ENCODE results near the gene C1orf52. TPM values are rescaled to one million over a fixed set of nuclear protein-coding genes. Genes with fewer than 3 reads are reported as not detected.

C1orf52 gene
- polyA plus RNA-seq, 4 donors = 42.7 to 45.1 (median 44.3) TPM

DNA sequence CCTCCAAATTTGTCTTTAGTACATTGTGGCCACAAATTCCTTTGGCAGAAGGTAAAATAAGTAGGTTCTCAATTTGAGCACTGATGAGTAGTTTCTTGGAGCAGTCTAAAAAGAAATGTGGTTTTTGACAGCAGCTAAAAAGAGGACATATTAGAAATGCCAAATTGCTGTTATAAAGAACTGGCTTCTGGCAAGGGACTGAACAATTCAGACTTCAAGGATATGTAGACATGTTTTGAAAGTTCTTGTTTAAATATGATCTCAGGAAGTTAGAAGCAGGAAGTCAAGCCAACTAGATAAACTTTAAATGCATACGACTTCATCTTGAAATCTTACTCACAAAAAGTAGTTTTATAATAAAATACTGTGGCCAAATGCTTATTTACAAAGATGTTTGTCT is 18.8 kb downstream of the C1orf52 start:
- no peak for DNase-seq (ENCODE audit: low read depth in 4 of 4, low spot score in 3 of 4)

DNA sequence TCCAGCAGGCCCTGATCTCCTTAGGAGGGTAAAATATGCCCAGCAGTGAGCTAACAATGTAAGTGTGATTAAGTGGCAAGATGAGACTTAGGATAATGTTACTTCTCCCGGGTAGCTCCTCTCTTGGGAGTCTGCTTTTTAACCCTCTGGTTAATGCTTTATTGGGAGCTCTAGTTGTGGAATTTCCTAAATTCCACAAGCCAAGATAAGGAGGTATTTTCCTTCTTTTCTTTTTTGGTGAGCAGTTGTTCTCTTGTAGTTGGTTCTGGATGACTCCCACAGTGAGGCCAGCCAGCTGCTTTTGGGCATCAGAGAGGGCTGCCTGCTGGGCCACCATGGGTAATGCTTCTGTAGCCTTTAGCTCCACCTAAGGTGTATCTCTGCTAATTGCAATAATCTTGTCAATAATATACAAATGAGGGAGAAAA is 19.3 kb downstream of the C1orf52 start:
- no peak for DNase-seq (ENCODE audit: low read depth in 4 of 4, low spot score in 3 of 4)

DNA sequence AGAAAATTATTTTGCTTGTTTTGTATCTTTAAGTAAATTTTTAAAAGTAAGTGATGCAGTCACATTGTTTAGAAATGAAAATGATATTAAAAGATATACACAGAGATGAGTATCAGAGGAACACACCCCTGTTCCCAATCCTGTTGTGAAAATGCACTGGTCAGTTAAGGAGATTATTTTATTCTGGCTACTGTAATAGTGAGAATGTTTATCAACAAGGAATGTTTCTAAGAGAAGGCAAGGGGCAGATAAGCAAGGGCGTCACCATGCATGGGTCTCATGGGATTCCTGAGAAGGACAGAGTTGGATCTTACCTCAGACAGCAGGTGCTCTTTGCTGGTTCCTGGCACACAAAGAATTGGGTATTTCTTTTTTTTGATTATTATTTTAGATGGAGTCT is 21.8 kb downstream of the C1orf52 start:
- no peak for DNase-seq (ENCODE audit: low read depth in 4 of 4, low spot score in 3 of 4)

DNA sequence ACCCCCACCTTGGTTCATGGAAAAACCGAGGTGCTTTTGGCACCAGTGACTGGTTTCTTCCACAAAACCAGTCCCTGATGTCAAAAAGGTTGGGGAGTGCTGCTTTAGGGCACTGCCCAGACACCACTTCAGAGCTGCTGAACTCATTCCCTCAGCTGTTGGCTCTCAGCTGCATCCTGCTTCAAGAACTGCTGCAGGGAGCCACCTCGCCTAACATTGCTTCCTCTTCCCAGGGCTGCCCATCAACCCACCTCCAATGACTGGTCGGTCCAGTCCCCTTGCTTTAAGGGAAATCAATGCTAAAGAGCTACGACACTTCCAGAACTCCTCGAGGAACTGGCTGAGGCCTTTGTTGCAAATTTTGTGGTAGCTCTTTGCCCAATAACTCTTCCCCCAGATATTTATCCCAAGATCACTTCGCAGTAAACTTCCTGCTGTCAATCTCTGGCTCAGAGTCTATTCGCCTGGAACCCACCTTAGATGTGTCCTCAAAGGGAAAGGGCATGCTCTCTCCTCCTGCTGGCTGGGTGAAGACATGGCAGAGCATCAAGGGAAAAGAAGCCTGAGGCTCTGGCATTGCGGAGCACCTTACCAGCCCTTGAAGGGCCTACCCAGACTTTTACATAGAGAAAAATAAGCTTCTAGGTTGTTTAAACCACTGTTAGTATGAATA is 29.0 kb downstream of the C1orf52 start:
- DNase-seq (ENCODE audit: low read depth in 4 of 4, low spot score in 3 of 4) = no peak

DNA sequence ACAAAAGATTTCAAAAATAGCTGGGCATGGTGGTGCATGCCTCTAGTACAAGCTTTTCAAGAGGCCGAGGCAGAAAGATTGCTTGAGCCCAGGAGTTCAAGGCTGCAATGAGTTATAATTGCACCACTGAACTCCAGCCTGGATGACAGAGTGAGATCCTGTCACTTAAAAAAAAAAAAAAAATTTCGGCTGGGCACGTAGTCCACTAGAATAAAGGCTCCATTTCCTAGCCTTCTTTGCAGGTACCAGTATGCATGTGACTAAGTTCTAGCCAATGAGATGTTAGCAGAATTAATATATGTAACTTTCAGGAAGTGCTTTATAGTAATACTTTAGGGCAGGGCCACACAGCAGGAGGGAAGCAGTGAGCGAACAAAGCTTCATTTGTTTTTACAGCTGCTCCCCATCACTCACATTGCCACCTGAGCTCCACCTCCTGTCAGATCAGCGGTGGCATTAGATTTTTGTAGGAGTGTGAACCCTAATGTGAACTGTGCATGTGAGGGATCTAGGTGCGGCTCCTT is 29.8 kb downstream of the C1orf52 start:
- DNase-seq (ENCODE audit: low read depth in 4 of 4, low spot score in 3 of 4) = no peak

DNA sequence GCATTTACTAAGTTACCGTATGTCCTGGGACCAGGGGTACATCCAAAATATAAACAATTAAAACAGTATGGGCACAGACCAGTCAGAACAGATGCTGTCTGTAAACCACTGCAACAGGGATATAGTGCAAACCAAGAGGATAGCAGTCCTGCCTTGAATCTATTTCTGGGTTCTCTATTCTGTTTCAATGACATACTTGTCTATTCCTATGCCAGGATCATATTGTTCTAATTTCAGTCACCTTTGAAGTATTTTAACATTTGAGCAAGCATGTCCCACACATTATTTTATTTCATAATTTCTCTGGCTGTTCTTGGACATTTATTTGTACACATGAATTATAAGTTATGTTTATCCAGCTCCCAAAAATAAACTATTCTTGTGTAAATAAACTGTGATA is 30.5 kb downstream of the C1orf52 start:
- DNase-seq (ENCODE audit: low read depth in 4 of 4, low spot score in 3 of 4) = no peak

DNA sequence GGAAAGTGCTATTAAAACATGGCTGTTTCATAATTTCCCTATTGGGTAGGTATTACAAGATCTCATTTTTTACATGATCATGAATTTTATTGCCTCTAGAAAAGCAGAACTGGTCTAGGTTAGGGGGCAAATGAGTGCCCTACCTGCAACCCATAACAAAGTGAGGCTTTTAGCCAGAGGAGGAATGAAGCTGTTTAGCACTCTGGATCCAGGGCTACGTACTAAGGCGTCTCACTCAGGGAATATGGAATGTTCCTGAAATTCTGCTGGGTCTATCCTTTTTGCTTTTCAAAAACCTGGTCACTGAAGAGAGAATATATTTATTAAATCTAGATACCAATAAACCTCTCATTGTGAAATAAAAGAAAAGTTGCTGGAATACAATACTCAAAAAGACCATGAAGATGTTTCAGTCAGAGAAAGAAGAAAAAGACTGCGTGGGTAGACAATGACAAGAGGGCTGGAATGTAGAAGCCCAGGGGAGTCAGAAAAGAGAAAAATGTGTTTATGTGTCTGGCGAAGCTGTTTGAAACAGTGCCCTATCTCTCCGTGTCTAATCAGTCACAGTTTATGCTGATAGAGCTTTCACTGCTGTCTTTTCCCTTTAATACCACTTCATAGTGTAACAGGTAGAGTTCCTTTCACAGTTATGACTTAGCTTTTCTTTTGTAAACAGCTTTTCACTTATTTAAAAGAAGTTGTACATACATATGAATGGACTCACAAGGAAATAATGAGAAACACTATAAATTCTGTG is 33.7 kb downstream of the C1orf52 start:
- DNase-seq (ENCODE audit: low read depth in 4 of 4, low spot score in 3 of 4) = no peak

DNA sequence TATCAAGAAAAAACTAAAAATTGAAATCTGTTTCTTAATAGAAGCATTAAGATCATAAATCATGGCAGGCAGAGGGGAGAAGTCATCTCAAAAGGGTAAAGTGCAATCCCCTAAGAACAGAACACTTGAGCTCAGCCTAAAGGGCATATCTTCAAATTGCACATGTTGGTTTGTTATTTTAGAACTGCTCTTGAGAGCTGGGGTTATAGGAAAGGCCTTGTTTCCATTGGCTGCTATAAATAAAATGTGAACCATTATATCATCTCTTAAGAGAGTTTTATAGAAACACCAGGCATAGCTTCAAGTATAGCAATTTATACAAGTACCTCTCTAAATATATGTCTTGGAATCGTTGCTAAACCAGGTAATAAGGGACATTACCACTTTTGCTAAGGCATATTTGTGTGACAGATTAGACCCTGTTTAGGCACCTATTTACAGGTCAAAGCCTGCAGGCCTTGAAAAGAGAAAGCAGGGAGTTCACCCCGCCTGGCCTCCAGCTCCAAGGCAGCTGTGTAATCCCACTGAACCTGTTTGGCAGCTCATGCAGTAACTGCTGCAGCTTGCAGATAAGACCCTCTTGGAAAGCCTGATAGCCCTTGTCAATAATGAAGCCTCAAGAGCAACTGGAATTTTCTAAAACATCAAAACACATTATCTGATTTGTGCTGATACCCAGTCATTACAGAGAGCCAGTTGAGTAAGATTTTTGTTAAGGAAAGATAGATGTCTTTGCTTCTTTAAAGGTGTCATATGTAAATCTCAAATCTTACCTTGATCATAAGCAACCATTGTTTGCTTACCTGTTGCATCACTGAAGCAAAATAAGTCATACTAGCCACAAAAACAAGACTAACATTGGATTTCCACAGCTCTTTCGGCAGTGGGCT is 34.5 kb downstream of the C1orf52 start:
- DNase-seq (ENCODE audit: low read depth in 4 of 4, low spot score in 3 of 4) = peak in 2 of 4 donors; percentile 37 to 68

DNA sequence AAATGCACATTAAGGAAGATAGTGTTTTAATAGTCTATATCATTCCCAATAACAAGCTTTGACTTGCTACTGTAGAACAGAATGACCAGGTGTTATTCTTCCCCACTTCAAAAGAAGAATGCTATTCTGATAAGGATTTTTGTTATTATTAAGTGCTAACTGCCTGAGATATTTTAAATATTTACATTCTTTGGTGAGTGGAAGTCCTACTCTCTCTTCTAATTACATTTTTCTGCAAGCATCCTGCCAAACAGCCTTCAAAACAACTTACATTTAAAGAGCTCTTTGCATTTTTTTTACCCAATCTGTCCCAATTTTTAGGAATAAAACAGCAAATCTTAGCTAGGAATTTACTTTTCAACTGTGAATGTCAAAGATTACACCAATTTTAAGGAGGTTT is 35.2 kb downstream of the C1orf52 start:
- no peak for DNase-seq (ENCODE audit: low read depth in 4 of 4, low spot score in 3 of 4)

DNA sequence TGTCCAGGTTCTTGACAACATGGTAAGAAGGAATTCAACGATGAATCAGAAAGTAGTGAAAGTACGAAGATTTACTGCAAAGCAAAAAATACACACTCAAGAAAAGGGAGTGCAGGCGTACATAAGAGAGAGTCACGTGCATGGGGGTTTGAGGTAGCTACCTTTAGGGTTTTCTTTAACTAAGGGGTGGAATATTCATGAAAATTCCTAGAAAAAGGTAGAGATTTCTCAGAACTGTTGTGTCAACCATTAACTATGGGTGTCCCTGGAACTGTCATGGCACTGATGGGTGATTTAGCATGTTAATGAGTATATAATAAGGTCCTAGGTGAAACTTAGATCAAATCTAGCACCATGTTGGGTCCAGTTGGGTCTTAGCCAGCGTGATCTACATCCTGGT is 36.1 kb downstream of the C1orf52 start:
- DNase-seq (ENCODE audit: low read depth in 4 of 4, low spot score in 3 of 4) = no peak

DNA sequence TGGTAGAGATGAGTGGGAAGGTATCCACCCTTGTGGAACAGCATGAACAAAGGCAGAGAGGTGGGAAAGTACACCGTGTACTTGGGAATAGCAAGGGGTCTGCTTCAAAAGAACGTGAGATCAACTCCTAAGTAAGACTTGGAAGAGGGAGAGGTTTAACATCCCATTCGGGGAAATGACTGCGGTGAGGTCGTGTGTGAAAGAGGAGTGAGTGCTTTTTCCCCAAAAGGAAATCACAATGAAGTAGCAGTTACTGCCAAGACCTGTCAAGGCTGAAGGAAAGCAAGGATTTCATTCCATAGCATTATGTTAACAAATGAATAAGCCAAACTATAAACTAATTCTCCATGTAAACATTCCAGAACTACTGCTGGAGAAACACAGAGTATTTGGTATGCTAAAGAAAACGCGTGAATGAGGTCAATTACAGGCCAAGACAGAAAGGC is 38.7 kb downstream of the C1orf52 start:
- DNase-seq (ENCODE audit: low read depth in 4 of 4, low spot score in 3 of 4) = no peak

DNA sequence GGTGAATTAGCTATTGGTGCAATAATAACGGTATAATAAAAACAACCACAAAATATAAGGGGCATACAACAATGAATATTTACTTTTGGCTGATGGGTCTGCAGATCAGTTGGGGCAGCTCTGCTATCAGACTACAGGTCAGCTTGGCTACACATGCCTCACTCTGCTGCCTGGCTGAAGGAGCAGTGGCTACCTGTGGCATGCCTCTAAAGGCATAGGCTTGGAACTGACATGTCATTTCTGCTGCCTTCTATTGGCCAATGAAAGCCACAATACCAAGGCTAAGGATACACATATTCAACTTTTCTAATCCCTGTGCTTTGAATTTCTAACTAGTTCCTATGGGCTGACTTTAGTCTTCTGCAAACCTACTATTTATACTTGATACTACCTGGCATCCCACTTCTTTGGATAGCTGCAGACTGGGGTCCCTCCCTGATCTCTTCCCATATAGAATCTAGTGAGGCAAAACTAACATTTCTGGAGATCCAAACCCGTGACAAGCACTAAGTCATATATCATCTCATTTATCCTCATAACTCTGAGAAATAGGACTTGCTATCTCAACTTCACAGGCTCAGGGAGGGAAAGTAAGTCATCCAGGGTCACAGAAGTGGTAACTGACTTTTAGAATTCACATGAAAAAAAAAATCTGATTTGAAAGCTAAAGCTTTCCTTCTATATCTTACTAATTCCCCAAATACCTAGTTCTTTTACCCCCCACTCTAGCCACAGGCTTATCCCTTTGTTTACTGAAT is 39.4 kb downstream of the C1orf52 start:
- no peak for DNase-seq (ENCODE audit: low read depth in 4 of 4, low spot score in 3 of 4)

DNA sequence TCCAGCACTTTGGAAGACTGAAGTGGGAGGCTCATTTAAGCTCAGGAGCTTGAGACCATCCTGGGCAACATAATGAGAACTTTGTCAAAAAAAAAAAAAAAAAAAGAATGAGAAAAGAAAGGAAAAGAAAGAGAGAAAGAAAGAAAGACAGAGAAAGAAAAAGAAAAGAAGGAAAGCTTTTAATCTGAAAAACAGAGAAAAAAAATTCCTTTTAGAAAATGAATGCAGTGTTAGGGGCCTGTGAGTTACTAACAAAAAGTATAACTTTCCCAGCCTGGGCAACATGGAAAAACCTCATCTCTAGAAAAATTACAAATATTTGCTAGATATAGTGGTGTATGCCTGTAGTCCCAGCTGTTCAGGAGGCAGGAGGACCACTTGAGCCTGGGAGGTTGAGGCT is 42.8 kb downstream of the C1orf52 start:
- DNase-seq (ENCODE audit: low read depth in 4 of 4, low spot score in 3 of 4) = no peak

DNA sequence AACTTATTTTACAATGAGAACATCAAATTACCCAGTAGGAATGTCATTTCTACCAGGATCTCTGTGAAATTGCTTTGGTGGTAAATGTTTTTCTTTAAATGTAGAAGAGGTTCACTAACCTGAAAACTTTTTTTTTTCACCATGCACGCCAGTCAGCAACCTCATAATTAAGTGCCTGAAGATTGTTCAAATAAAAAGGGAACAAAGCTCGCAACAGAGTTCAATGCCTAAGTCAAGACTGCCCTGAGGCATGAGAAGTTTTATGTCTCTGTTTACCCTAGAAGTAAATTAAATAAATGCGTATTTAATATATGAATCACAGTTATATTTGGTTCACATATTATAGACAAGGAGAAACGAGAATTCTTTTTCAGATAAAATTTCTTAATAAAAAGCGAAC is 44.8 kb downstream of the C1orf52 start:
- DNase-seq (ENCODE audit: low read depth in 4 of 4, low spot score in 3 of 4) = no peak

DNA sequence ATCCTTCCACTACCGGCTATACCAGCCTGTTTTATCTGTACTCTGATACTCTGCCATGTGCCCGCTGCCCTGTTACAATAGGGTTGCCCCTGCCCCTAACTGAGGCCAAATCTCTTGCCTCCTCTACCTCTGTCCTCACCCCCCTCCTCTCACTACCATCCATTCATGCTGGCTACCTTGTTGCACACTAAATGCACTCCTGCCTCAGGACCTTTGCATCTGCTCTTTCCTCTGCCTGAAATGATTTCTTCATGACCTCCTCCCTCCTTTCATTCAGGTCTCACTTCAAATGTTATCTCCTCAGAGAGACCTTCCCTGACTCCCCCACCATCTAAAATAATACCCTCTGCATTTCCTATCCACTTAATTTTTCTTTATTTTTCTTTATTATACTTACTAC is 51.0 kb downstream of the C1orf52 start:
- DNase-seq (ENCODE audit: low read depth in 4 of 4, low spot score in 3 of 4) = no peak

DNA sequence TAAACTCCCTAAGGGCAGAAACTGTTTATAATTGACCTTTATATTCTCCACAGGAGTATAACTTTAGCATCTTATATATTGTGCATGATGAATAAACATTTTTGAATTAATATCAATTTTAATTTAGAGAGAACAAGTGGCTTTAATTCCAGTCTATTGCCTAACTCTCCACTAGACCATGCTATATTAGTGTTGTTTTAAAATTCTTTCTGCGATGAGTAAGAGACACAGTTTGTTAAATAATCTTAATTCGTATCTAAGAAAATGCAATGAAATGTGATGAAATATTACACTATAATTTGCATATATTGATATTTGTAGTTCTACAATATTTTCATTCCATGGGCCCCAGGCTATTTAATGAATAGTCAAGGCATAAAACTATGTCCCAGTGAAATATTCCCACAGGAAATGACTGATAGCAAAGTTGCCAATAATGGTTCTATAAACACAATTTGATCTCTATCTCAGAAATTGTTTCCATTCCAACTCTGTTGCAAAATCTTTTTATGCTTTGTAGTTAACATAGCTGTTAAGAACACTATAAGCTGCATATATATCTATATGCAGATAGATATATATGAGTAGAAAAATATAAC is 55.8 kb downstream of the C1orf52 start:
- no peak for DNase-seq (ENCODE audit: low read depth in 4 of 4, low spot score in 3 of 4)

DNA sequence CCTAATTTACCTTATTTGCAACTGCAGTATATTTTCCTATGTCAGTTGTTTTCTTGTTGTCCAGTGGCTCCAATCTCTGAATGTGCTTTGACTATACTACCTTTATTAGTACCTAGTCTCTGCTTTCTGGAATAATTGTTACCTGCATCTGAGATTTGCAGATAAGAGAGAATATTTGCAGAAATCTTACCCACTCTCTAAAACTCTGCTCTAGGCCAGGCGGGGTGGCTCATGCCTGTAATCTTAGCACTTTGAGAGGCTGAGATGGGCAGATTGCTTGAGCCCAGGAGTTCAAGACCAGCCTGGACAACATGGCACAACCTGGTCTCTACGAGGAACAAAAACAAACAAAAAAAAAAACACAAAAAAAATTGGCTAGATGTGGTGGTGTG is 56.6 kb downstream of the C1orf52 start:
- no peak for DNase-seq (ENCODE audit: low read depth in 4 of 4, low spot score in 3 of 4)

DNA sequence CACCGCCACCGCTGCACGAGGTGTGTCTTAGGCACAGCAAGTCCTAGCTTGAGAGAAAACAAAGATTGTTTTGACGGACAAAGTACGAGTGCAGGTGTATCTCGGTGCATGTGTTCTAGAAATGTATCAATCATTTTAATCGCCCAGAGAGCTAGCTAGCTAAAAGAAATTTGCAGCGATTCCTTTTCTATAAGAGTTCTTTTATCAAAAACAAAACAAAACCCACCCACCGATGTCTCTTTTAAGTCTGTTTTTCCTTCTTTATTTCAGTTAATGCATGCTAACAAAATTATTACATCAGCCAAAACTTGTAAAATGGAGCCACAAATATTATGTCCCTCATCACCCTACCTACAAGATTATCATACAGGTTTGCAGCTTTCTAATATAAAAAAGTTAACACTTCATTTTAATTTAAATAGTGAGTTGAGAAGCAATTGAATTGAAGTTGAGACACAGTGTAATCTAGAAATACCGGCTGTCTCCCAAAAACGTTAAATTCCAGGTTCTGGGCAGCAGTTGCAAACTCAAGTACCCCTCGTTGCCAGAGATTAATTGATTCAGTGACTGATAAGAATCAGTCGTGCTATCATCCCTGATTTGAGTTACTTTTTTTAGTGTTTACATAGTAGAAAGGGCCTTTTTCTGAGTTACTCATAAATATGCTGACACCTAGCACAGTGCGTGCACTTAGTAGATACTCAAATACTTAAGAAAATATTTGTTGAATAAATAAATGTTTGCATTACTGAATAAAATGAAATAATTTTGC is 57.2 kb downstream of the C1orf52 start:
- DNase-seq (ENCODE audit: low read depth in 4 of 4, low spot score in 3 of 4) = no peak
